Measurements from ENCODE around the gene ITGA1. TPM values are rescaled to one million over a fixed set of nuclear protein-coding genes. Genes with fewer than 3 reads are reported as not detected.
"Not testable (repeated sequence)": the region's sequence is repeated elsewhere in the genome, so short reads cannot be mapped to it uniquely, and the experiment has no call there.

The ITGA1 gene
- polyA plus RNA-seq, 3 donors, result 2.4 to 19.6 (median 6.7) TPM

GRCh38 chr5:52817818-52818217 lies 30.1 kb downstream of the ITGA1 start:
- 70 to 92% (median 89%) methylated on average over 1 of the region's 1 CpG for WGBS, 3 donors
- no peak overlapping the region for H3K27ac ChIP-seq (ENCODE audit: low read depth, low read length)

GRCh38 chr5:52818360-52818759 lies 30.6 kb downstream of the ITGA1 start:
- WGBS, 3 donors, result 77 to 88% (median 86%) methylated on average over 1 of the region's 1 CpG

GRCh38 chr5:52818807-52819206 lies 31.1 kb downstream of the ITGA1 start:
- H3K27ac ChIP-seq (ENCODE audit: low read depth, low read length), result not testable (repeated sequence)
- 80 to 88% (median 84%) methylated on average over 3 of the region's 3 CpGs for WGBS, 3 donors

More at GRCh38 chr5:52818360-52818759, 30.6 kb downstream of the ITGA1 start:
- H3K27ac ChIP-seq (ENCODE audit: low read depth, low read length), result no peak overlapping the region

- H3K27ac ChIP-seq (ENCODE audit: low read depth, low read length), result no peak overlapping the region
- WGBS, 3 donors, result 48 to 55% (median 51%) methylated on average over 1 of the region's 1 CpG
Measured at GRCh38 chr5:52821901-52822300, 34.2 kb downstream of the ITGA1 start.

- no peak overlapping the region for H3K27ac ChIP-seq (ENCODE audit: low read depth, low read length)
- WGBS, 3 donors, result 39 to 72% (median 56%) methylated on average over 6 of the region's 6 CpGs
Measured at GRCh38 chr5:52822437-52822836, 34.7 kb downstream of the ITGA1 start.

GRCh38 chr5:52824827-52825226 lies 37.1 kb downstream of the ITGA1 start:
- 100% methylated on average over 1 of the region's 1 CpG for WGBS, 3 donors
- H3K27ac ChIP-seq (ENCODE audit: low read depth, low read length), result no peak overlapping the region

GRCh38 chr5:52825826-52826225 lies 38.1 kb downstream of the ITGA1 start:
- WGBS, 3 donors, result 79 to 90% (median 84%) methylated on average over 2 of the region's 2 CpGs
- H3K27ac ChIP-seq (ENCODE audit: low read depth, low read length), result no peak overlapping the region

- WGBS, 3 donors, result 94 to 98% (median 97%) methylated on average over 1 of the region's 1 CpG
- no peak overlapping the region for H3K27ac ChIP-seq (ENCODE audit: low read depth, low read length)
Measured at GRCh38 chr5:52827815-52828214, 40.1 kb downstream of the ITGA1 start.

GRCh38 chr5:52829664-52830063 lies 41.9 kb downstream of the ITGA1 start:
- H3K27ac ChIP-seq (ENCODE audit: low read depth, low read length), result no peak overlapping the region

GRCh38 chr5:52830650-52831049 lies 42.9 kb downstream of the ITGA1 start:
- no peak overlapping the region for H3K27ac ChIP-seq (ENCODE audit: low read depth, low read length)
- WGBS, 3 donors, result 85 to 91% (median 86%) methylated on average over 2 of the region's 2 CpGs

- WGBS, 3 donors, result 68 to 76% (median 71%) methylated on average over 2 of the region's 2 CpGs
Measured at GRCh38 chr5:52831786-52832511, 44.2 kb downstream of the ITGA1 start.

GRCh38 chr5:52834320-52834719 lies 46.6 kb downstream of the ITGA1 start:
- 70 to 91% (median 89%) methylated on average over 2 of the region's 2 CpGs for WGBS, 3 donors
- no peak overlapping the region for H3K27ac ChIP-seq (ENCODE audit: low read depth, low read length)

More at GRCh38 chr5:52831786-52832511, 44.2 kb downstream of the ITGA1 start:
- H3K27ac ChIP-seq (ENCODE audit: low read depth, low read length), result no peak overlapping the region

GRCh38 chr5:52837068-52837467 lies 49.4 kb downstream of the ITGA1 start:
- WGBS, 3 donors, result 65 to 74% (median 69%) methylated on average over 7 of the region's 7 CpGs
- H3K27ac ChIP-seq (ENCODE audit: low read depth, low read length), result no peak overlapping the region

GRCh38 chr5:52837591-52838001 lies 49.9 kb downstream of the ITGA1 start:
- WGBS, 3 donors, result 71 to 81% (median 78%) methylated on average over 2 of the region's 2 CpGs
- H3K27ac ChIP-seq (ENCODE audit: low read depth, low read length), result no peak overlapping the region

GRCh38 chr5:52838326-52839015 lies 50.8 kb downstream of the ITGA1 start:
- WGBS, 3 donors, result 88 to 94% (median 93%) methylated on average over 7 of the region's 7 CpGs
- H3K27ac ChIP-seq (ENCODE audit: low read depth, low read length), result no peak overlapping the region

- 48 to 100% (median 99%) methylated on average over 1 of the region's 1 CpG for WGBS, 3 donors
- no peak overlapping the region for H3K27ac ChIP-seq (ENCODE audit: low read depth, low read length)
Measured at GRCh38 chr5:52839285-52839684, 51.6 kb downstream of the ITGA1 start.

GRCh38 chr5:52840277-52841050 lies 52.7 kb downstream of the ITGA1 start:
- WGBS, 3 donors, result 31 to 68% (median 63%) methylated on average over 8 of the region's 8 CpGs

GRCh38 chr5:52841114-52841513 lies 53.4 kb downstream of the ITGA1 start:
- H3K27ac ChIP-seq (ENCODE audit: low read depth, low read length), result no peak overlapping the region

More at GRCh38 chr5:52840277-52841050, 52.7 kb downstream of the ITGA1 start:
- no peak overlapping the region for H3K27ac ChIP-seq (ENCODE audit: low read depth, low read length)

GRCh38 chr5:52842111-52842510 lies 54.4 kb downstream of the ITGA1 start:
- no peak overlapping the region for H3K27ac ChIP-seq (ENCODE audit: low read depth, low read length)
